ENCODE results near the gene CARF.

The CARF gene

GRCh38 chr2:203019142-203019541 lies 107.1 kb downstream of the CARF start:
- no peak for TF ChIP-seq SIN3A (IDR thresholded peaks at IDR 0.05; ENCODE audit: borderline replicate concordance, insufficient read depth, low read length)
- no peak for TF ChIP-seq REST (IDR thresholded peaks at IDR 0.05; ENCODE audit: insufficient read depth in 1 of 2, low read depth in 2 of 2, low read length in 2 of 2)
- no peak for TF ChIP-seq FOXP2 (optimal IDR thresholded peaks at IDR 0.05; ENCODE audit: borderline replicate concordance, extremely low read depth, extremely low read length, insufficient read depth)
- TF ChIP-seq TAF1 (IDR thresholded peaks at IDR 0.05; ENCODE audit: borderline replicate concordance, insufficient read depth, low read length): no peak
- no peak for TF ChIP-seq POLR2AphosphoS5 (IDR thresholded peaks at IDR 0.05; ENCODE audit: low read depth, low read length)

- TF ChIP-seq FOXP2 (optimal IDR thresholded peaks at IDR 0.05; ENCODE audit: borderline replicate concordance, extremely low read depth, extremely low read length, insufficient read depth) (no peak), POLR2AphosphoS5 (IDR thresholded peaks at IDR 0.05; ENCODE audit: low read depth, low read length) (no peak), REST (IDR thresholded peaks at IDR 0.05; ENCODE audit: insufficient read depth in 1 of 2, low read depth in 2 of 2, low read length in 2 of 2) (no peak), SIN3A (IDR thresholded peaks at IDR 0.05; ENCODE audit: borderline replicate concordance, insufficient read depth, low read length) (no peak), TAF1 (IDR thresholded peaks at IDR 0.05; ENCODE audit: borderline replicate concordance, insufficient read depth, low read length) (no peak)
These were observed 109.9 kb downstream of the CARF start for GRCh38 chr2:203021991-203022390.

- TF ChIP-seq POLR2AphosphoS5 (IDR thresholded peaks at IDR 0.05; ENCODE audit: low read depth, low read length): no peak
These were observed 110.7 kb downstream of the CARF start for GRCh38 chr2:203022751-203023150.

- no peak for TF ChIP-seq POLR2AphosphoS5 (IDR thresholded peaks at IDR 0.05; ENCODE audit: low read depth, low read length)
- TF ChIP-seq FOXP2 (optimal IDR thresholded peaks at IDR 0.05; ENCODE audit: borderline replicate concordance, extremely low read depth, extremely low read length, insufficient read depth): no peak
- TF ChIP-seq TAF1 (IDR thresholded peaks at IDR 0.05; ENCODE audit: borderline replicate concordance, insufficient read depth, low read length): no peak
- no peak for TF ChIP-seq REST (IDR thresholded peaks at IDR 0.05; ENCODE audit: insufficient read depth in 1 of 2, low read depth in 2 of 2, low read length in 2 of 2)
- TF ChIP-seq SIN3A (IDR thresholded peaks at IDR 0.05; ENCODE audit: borderline replicate concordance, insufficient read depth, low read length): no peak
These were observed 113.5 kb downstream of the CARF start for GRCh38 chr2:203025592-203025991.

GRCh38 chr2:203030545-203030944 lies 118.5 kb downstream of the CARF start:
- TF ChIP-seq TAF1 (IDR thresholded peaks at IDR 0.05; ENCODE audit: borderline replicate concordance, insufficient read depth, low read length) (no peak), REST (IDR thresholded peaks at IDR 0.05; ENCODE audit: insufficient read depth in 1 of 2, low read depth in 2 of 2, low read length in 2 of 2) (no peak), POLR2AphosphoS5 (IDR thresholded peaks at IDR 0.05; ENCODE audit: low read depth, low read length) (no peak), SIN3A (IDR thresholded peaks at IDR 0.05; ENCODE audit: borderline replicate concordance, insufficient read depth, low read length) (no peak), FOXP2 (optimal IDR thresholded peaks at IDR 0.05; ENCODE audit: borderline replicate concordance, extremely low read depth, extremely low read length, insufficient read depth) (no peak)

All from PFSK-1 (cell line).